Sigmoid colon (tissue), 7 donors: ENCODE data around the gene NUP205. TPM values are rescaled to one million over a fixed set of nuclear protein-coding genes. Genes with fewer than 3 reads are reported as not detected.
"Not testable (repeated sequence)": the region's sequence is repeated elsewhere in the genome, so short reads cannot be mapped to it uniquely, and the experiment has no call there.

Experiments used
- DNase-seq: peaks from one replicate; pipeline ENCODE4 v3.0.0-alpha.2; 2019
- H3K27ac ChIP-seq, 4 donors: fragments of 200-600 bp; sonication (generic); one replicate each; pipeline ENCODE4 v1.5.1; 2016 to 2019; ENCODE audit warnings: mild to moderate bottlenecking in 1 of 4
- H3K27me3 ChIP-seq, 3 donors: fragments of 200-600 bp; sonication (generic); one replicate each; pipeline ENCODE4 v1.5.1; 2019; ENCODE audit warnings: mild to moderate bottlenecking in 1 of 3
- H3K36me3 ChIP-seq, 4 donors: fragments of 200-600 bp; sonication (generic); one replicate each; pipeline ENCODE4 v1.5.1; 2016 to 2019
- H3K4me1 ChIP-seq, 4 donors: fragments of 200-600 bp; sonication (generic); one replicate each; pipeline ENCODE4 v1.5.1; 2017 to 2019
- H3K4me3 ChIP-seq, 4 donors: fragments of 200-600 bp; sonication (generic); one replicate each; pipeline ENCODE4 v1.5.1; 2017 to 2019; ENCODE audit warnings: mild to moderate bottlenecking in 2 of 4, moderate library complexity in 1 of 4
- H3K9me3 ChIP-seq, 4 donors: fragments of 200-600 bp in 3 of 4; sonication (generic) in 3 of 4; one replicate each; pipeline versions ENCODE4 v1.5.1 to v1.6.1; 2013 to 2019
- EP300 ChIP-seq, 4 donors: sonication (generic); formaldehyde crosslinking; IDR thresholded peaks; one replicate each; pipeline ENCODE4 v1.6.1; 2017; ENCODE audit warnings: antibody characterized with exemption in 4 of 4
- POLR2A ChIP-seq, 2 donors: fragments of 450-650 bp; IDR thresholded peaks; one replicate each; pipeline ENCODE4 v1.6.1; 2016; ENCODE audit warnings: antibody characterized with exemption in 2 of 2, mild to moderate bottlenecking in 2 of 2, moderate library complexity in 2 of 2
- POLR2AphosphoS5 ChIP-seq, 4 donors: sonication (generic); formaldehyde crosslinking; IDR thresholded peaks; one replicate each; pipeline ENCODE4 v1.6.1; 2017; ENCODE audit warnings: antibody characterized with exemption in 4 of 4
- WGBS, 2 donors: extraction: QIAGEN DNeasy Blood & Tissue Kit; methylation state at CpG; one replicate each; pipeline ENCODE4 v1.1.7; 2013; 5-methylcytosine and 5-hydroxymethylcytosine counted together
- intact Hi-C: fragments of 100-400 bp; cut with DNase I; formaldehyde crosslinking; loops from one replicate; pipeline ENCODE4 v1.15.1; 2023
- polyA plus RNA-seq, 3 donors: library from polyadenylated mRNA; stranded (reverse); fragments of 200-250 nt; gene quantifications; one replicate each; pipeline ENCODE4 v1.2.3, GENCODE V29; 2013
- total RNA-seq, 4 donors: library from RNA; depleted of rRNA; stranded (reverse); fragments of >200 nt; gene quantifications; one replicate each; pipeline ENCODE4 v1.1.0, GENCODE V29; 2016
- TF ChIP-seq, protein P1 (sequence below), 4 experiments: fragments of 450-650 bp in 3 of 4; fragments of 200-600 bp in 1 of 4; IDR thresholded peaks; one replicate each; pipeline ENCODE4 v1.5.1; 2016 to 2019; ENCODE audit warnings: antibody characterized with exemption in 4 of 4, mild to moderate bottlenecking in 3 of 4, moderate library complexity in 2 of 4
- donor health status: healthy with polysubstance abuse.
- donor health status: Bipolar disorder and iron deficiency.
- donor health status: healthy.

Gene NUP205
- total and polyA plus RNA-seq, 7 donors: 9.5 to 37.5 (median 21.9) TPM

DNA sequence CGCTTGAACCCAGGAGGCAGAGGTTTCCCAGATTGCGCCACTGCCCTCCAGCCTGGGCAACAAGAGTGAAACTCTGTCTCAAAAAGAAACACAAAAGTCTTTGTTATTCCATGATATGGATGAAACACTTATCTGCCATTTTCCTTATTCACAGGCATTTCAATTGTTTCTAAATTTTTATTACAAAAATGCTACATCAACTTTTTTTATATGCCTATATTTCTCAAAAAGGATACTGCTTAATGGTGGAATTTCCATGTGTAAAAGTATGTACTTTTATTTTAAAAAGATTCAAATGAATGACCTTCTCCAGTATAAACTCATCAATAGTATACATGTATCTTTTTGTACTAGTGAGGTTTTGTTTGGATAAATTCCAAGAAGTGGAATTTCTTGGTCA, 62.7 kb downstream of the NUP205 start:
- H3K4me3 ChIP-seq: no peak overlapping the region
- peaks cover 0 to 9% (median 3%) of the 10 kb centered on the region in 4 donors for H3K4me1 ChIP-seq
- intact Hi-C loops: no loop called here
- no peak for DNase-seq
- no peaks in the 10 kb centered on the region for H3K27me3 ChIP-seq
- peaks cover 0 to 82% (median 41%) of the 10 kb centered on the region in 4 donors for H3K36me3 ChIP-seq
- H3K27ac ChIP-seq: peak overlapping the region in 1 of 4 donors; percentile 28
- TF ChIP-seq EP300 (IDR thresholded peaks at IDR 0.05) (no peak), POLR2A (IDR thresholded peaks at IDR 0.05) (no peak), POLR2AphosphoS5 (IDR thresholded peaks at IDR 0.05) (no peak)
- TF ChIP-seq, protein P1, sequence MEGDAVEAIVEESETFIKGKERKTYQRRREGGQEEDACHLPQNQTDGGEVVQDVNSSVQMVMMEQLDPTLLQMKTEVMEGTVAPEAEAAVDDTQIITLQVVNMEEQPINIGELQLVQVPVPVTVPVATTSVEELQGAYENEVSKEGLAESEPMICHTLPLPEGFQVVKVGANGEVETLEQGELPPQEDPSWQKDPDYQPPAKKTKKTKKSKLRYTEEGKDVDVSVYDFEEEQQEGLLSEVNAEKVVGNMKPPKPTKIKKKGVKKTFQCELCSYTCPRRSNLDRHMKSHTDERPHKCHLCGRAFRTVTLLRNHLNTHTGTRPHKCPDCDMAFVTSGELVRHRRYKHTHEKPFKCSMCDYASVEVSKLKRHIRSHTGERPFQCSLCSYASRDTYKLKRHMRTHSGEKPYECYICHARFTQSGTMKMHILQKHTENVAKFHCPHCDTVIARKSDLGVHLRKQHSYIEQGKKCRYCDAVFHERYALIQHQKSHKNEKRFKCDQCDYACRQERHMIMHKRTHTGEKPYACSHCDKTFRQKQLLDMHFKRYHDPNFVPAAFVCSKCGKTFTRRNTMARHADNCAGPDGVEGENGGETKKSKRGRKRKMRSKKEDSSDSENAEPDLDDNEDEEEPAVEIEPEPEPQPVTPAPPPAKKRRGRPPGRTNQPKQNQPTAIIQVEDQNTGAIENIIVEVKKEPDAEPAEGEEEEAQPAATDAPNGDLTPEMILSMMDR (IDR thresholded peaks at IDR 0.05): no peak
- no peaks in the 10 kb centered on the region for H3K9me3 ChIP-seq
- WGBS, 2 donors: 98 to 99% methylated on average over 2 of the region's 2 CpGs

DNA sequence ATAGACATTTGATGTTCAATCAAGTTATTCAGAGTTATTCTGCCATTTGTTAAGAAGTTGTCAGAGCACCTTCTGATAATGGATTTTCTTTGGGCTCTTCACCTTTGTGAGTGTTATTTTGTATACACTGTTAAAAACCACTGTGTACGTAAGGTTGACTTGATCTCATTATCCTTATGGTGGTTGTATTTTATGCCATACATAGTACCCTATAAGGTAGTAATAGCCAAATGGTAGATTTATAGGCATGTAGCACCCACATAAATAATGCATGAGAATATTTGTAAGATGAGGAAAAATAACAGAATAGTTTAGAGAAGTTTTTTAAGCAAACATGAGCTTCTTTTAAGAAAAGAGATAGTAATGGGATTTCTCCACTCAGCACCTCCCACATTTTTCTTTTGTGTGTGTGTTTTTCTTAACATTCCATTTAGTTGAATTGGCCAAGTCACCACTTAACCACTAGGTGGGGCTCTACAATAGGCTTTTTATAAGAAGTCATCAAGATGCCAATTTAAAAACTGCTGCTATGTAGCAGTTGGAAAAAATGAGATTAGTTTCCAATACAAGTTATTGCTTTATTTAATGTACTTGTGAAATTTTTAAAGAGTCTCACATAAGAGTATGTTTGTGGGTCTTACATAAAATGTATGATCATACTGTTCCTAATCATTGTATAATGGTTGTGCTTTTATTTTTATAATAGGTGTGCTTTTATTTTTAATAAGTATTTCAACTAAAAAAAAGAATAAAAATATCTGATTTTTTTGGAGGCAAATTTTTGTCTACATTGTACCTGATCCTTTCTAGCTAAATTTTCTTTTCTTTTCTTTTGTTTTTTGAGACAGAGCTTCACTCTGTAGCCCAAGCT, 63.5 kb downstream of the NUP205 start:
- no peak overlapping the region for H3K4me3 ChIP-seq
- no peaks in the 10 kb centered on the region for H3K9me3 ChIP-seq
- 36 to 78% methylated on average over 1 of the region's 1 CpG for WGBS, 2 donors
- H3K4me1 ChIP-seq: peaks cover 0 to 9% (median 3%) of the 10 kb centered on the region in 4 donors
- peaks cover 0 to 82% (median 47%) of the 10 kb centered on the region in 4 donors for H3K36me3 ChIP-seq
- DNase-seq: no peak
- intact Hi-C loops: no loop called here
- peak overlapping the region in 2 of 4 donors; percentile 28 to 53 for H3K27ac ChIP-seq
- H3K27me3 ChIP-seq: no peaks in the 10 kb centered on the region
- TF ChIP-seq, protein P1 (IDR thresholded peaks at IDR 0.05): peak; percentile 58 to 85 (median 67)
- TF ChIP-seq POLR2AphosphoS5 (IDR thresholded peaks at IDR 0.05): no peak

DNA sequence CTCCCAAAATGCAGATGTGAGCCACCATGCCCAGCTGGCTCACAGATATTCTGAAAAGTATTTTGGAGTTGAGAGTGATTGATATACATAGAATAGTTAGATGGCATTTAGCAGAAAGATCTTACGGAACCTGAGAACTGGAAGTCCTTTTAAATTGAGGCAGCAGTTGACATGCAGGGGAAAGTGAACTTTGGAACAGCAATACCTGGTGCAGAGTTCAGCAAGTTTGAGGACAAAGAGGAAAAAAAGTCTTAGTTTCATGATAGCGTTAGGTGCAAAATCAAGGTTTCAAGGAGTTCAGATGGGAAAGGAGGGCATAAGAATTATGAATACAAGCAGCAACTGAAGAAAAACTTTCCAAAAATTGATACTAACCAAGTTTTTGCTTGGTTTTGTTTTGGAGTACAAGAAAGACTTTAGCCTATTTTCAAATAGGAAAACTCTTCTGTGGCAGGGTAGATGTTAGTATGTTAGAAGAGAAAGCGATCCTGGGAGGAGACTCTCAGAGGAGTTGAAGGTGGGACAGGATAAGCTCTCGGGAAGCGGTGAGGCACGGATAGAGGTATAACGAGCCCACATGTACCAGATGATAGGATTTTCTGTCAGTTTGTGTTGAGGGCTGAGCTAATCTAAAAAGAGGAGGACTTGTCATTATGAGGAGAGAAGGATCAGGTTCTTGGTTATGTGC, 76.6 kb downstream of the NUP205 start:
- no peak for TF ChIP-seq POLR2AphosphoS5 (IDR thresholded peaks at IDR 0.05)
- TF ChIP-seq EP300 (IDR thresholded peaks at IDR 0.05): no peak
- TF ChIP-seq, protein P1 (IDR thresholded peaks at IDR 0.05): no peak
- no peak for TF ChIP-seq POLR2A (IDR thresholded peaks at IDR 0.05)
- no peaks in the 10 kb centered on the region for H3K9me3 ChIP-seq
- H3K4me3 ChIP-seq: no peak overlapping the region
- 98% methylated on average over 7 of the region's 7 CpGs for WGBS, 2 donors
- no peaks in the 10 kb centered on the region for H3K27me3 ChIP-seq
- no peak for DNase-seq
- H3K4me1 ChIP-seq: no peaks in the 10 kb centered on the region
- peaks cover 0 to 96% (median 26%) of the 10 kb centered on the region in 4 donors for H3K36me3 ChIP-seq
- no peak overlapping the region for H3K27ac ChIP-seq
- intact Hi-C loops: no loop called here

DNA sequence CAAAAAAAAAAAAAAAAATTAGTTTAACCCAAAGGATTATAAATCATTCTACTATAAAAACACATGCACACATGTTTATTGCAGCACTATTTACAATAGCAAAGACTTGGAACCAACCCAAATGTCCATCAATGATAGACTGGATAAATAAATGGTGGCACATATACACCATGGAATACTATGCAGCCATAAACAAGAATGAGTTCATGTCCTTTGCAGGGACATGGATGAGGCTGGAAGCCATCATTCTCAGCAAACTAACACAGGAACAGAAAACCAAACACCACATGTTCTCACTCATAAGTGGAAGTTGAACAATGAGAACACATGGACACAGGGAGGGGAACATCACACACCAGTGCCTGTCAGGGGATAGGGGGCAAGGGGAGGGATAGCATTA, 82.0 kb downstream of the NUP205 start:
- H3K36me3 ChIP-seq: peaks cover 0 to 78% (median 15%) of the 10 kb centered on the region in 4 donors
- H3K4me1 ChIP-seq, intact Hi-C loops, DNase-seq, H3K4me3 ChIP-seq, H3K27ac ChIP-seq, H3K9me3 ChIP-seq, H3K27me3 ChIP-seq: not testable (repeated sequence)

DNA sequence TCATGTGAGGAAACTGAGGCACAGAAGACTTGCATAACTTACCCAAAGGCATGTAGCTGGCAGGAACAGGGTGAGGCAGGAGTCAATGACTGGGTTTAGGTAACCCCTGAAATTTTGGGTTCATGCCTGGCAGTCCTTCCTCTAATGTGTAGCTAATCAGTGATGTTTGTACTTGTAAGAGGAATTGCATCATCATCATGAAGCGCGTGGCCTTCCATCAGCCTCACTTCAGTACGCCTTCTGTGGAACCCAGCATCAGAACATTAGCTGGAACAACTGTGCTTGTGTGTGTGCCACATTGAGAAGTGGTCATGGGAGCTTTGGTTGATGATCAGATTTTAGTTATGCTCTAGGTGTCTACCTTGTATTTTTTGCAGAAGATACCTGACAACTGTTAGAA, 86.4 kb downstream of the NUP205 start:
- TF ChIP-seq EP300 (IDR thresholded peaks at IDR 0.05) (no peak), POLR2AphosphoS5 (IDR thresholded peaks at IDR 0.05) (no peak), POLR2A (IDR thresholded peaks at IDR 0.05) (no peak)
- TF ChIP-seq, protein P1 (IDR thresholded peaks at IDR 0.05): no peak
- DNase-seq: no peak
- Histone ChIP-seq H3K27ac (no peak overlapping the region), H3K4me1 (peaks cover 0 to 3% (median 0%) of the 10 kb centered on the region in 4 donors), H3K9me3 (no peaks in the 10 kb centered on the region), H3K36me3 (peaks cover 0 to 73% (median 19%) of the 10 kb centered on the region in 4 donors), H3K4me3 (no peak overlapping the region), H3K27me3 (no peaks in the 10 kb centered on the region)
- intact Hi-C loops: no loop called here
- WGBS, 2 donors: 79 to 96% methylated on average over 3 of the region's 3 CpGs
